ENCODE results near the gene CHRNB1.

The CHRNB1 gene

DNA sequence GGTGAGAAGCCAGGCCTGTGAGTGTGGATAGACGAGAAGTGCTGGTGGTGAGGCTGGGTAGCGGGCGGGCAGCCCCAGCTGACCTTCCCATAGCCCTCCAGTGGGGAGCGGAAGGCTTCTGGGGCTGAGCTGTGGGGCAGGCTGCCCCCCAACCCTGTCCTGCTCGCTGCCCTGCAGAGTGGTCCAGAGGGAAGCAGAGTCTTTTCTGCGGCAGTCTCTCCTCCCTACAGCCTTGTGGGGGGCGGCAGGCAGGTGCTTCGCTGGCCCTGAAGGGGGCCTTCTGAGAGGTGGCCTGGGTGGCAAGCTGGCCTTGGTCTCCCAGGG is 33.5 kb upstream of the CHRNB1 start:
- no peaks in the 10 kb centered on the region for H3K36me3 ChIP-seq (ENCODE audit: control insufficient read depth, insufficient read depth, low read length)
- no peaks in the 10 kb centered on the region for H3K79me2 ChIP-seq (ENCODE audit: control insufficient read depth, insufficient read depth, low read length)
- H3K9ac ChIP-seq (ENCODE audit: low read length) = no peak overlapping the region

DNA sequence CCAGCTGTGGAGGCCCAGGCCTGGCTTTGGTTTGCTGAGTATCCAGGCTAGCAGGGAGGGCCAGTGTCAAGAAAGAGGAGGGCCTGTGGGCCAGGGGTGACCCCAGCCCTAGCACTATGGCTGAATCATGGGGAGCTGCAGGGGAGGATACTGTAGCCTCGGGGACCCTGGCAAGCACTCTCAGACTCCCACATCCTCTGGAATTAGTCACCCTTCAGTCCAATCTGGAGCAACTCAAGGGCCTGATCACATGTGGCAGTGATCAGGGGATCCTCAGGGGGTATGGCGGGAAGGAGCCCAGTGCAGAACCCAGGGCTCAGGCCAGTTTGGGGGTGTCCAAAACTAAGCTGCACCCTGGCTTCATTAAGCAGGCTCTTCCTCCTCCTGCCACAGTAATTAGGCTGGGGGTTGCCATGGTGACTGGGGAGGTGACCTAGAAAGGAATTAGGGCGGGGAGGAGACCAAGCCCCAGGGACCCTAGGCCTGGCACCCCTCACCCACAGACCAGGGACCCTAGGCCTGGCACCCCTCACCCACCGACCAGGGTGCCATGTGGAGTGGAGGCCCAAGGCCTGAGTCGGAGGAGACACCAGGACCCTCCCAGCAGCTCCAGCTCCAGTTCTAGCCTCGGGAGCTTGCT is 31.4 kb upstream of the CHRNB1 start:
- Histone ChIP-seq H3K79me2 (ENCODE audit: control insufficient read depth, insufficient read depth, low read length) (no peaks in the 10 kb centered on the region), H3K27me3 (ENCODE audit: insufficient read depth, low read length, poor library complexity) (no peaks in the 10 kb centered on the region), H4K8ac (ENCODE audit: low read depth, low read length) (no peak overlapping the region), H3K4me1 (ENCODE audit: control insufficient read depth, low read depth, low read length) (no peaks in the 10 kb centered on the region), H2BK5ac (ENCODE audit: low read length) (no peak overlapping the region), H3K23ac (ENCODE audit: low read length) (peak overlapping the region; percentile 3), H3K4me2 (ENCODE audit: low read length) (no peak overlapping the region), H3K4ac (ENCODE audit: low read depth, low read length) (no peak overlapping the region), H3K27ac (ENCODE audit: low read depth, low read length) (no peak overlapping the region), H3K79me1 (ENCODE audit: low read length) (no peaks in the 10 kb centered on the region), H2BK120ac (ENCODE audit: low read depth, low read length) (no peak overlapping the region), H3K18ac (ENCODE audit: low read length) (no peak overlapping the region), H2BK15ac (replicated peaks; ENCODE audit: low read depth) (no peak overlapping the region), H3K36me3 (ENCODE audit: control insufficient read depth, insufficient read depth, low read length) (no peaks in the 10 kb centered on the region), H3K4me3 (ENCODE audit: low read length) (no peak overlapping the region), H3K56ac (ENCODE audit: low read length) (no peak overlapping the region), H4K5ac (ENCODE audit: low read length) (no peak overlapping the region), H3K9ac (ENCODE audit: low read length) (no peak overlapping the region), H2AK5ac (ENCODE audit: low read length) (no peak overlapping the region)
- no CpG with 5 or more reads among the region's 6 CpGs for WGBS (ENCODE audit: extremely low coverage, insufficient coverage, low lambda C conversion rate)
- DNase-seq = no peak

More for the DNA sequence above, 33.5 kb upstream of the CHRNB1 start:
- no peaks in the 10 kb centered on the region for H3K79me1 ChIP-seq (ENCODE audit: low read length)
- H3K23ac ChIP-seq (ENCODE audit: low read length) = no peak overlapping the region
- H3K4me2 ChIP-seq (ENCODE audit: low read length) = no peak overlapping the region
- H2AK5ac ChIP-seq (ENCODE audit: low read length) = no peak overlapping the region
- no peak overlapping the region for H2BK120ac ChIP-seq (ENCODE audit: low read depth, low read length)
- peaks cover 4% of the 10 kb centered on the region for H3K4me1 ChIP-seq (ENCODE audit: control insufficient read depth, low read depth, low read length)
- no peak overlapping the region for H2BK15ac ChIP-seq (replicated peaks; ENCODE audit: low read depth)
- no peaks in the 10 kb centered on the region for H3K27me3 ChIP-seq (ENCODE audit: insufficient read depth, low read length, poor library complexity)
- no peak overlapping the region for H3K56ac ChIP-seq (ENCODE audit: low read length)
- H2BK5ac ChIP-seq (ENCODE audit: low read length) = no peak overlapping the region
- no peak overlapping the region for H4K8ac ChIP-seq (ENCODE audit: low read depth, low read length)
- no peak overlapping the region for H3K27ac ChIP-seq (ENCODE audit: low read depth, low read length)
- H3K4ac ChIP-seq (ENCODE audit: low read depth, low read length) = no peak overlapping the region
- no peak overlapping the region for H3K18ac ChIP-seq (ENCODE audit: low read length)
- no CpG with 5 or more reads among the region's 8 CpGs for WGBS (ENCODE audit: extremely low coverage, insufficient coverage, low lambda C conversion rate)
- no peak overlapping the region for H4K5ac ChIP-seq (ENCODE audit: low read length)
- H3K4me3 ChIP-seq (ENCODE audit: low read length) = no peak overlapping the region
- no peak for DNase-seq

DNA sequence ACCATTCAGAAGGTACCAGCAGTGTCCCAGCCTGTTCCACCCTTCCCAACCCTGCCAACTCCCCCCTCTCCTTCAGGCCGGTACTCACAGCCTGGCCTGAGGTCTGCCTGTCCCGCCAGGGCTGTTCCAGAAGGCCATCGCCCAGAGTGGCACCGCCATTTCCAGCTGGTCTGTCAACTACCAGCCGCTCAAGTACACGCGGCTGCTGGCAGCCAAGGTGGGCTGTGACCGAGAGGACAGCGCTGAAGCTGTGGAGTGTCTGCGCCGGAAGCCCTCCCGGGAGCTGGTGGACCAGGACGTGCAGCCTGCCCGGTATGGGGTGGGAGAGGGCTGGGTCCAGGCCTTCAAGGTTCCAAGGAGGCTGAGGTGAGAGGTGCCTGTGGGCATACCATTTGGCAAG is 30.0 kb upstream of the CHRNB1 start:
- H3K79me1 ChIP-seq (ENCODE audit: low read length) = no peaks in the 10 kb centered on the region
- no peak overlapping the region for H2BK15ac ChIP-seq (replicated peaks; ENCODE audit: low read depth)
- no peaks in the 10 kb centered on the region for H3K27me3 ChIP-seq (ENCODE audit: insufficient read depth, low read length, poor library complexity)
- no peak overlapping the region for H3K4me2 ChIP-seq (ENCODE audit: low read length)
- H3K23ac ChIP-seq (ENCODE audit: low read length) = no peak overlapping the region
- no peaks in the 10 kb centered on the region for H3K36me3 ChIP-seq (ENCODE audit: control insufficient read depth, insufficient read depth, low read length)
- no peak overlapping the region for H3K56ac ChIP-seq (ENCODE audit: low read length)
- H3K4ac ChIP-seq (ENCODE audit: low read depth, low read length) = no peak overlapping the region
- H3K9ac ChIP-seq (ENCODE audit: low read length) = no peak overlapping the region
- H3K4me3 ChIP-seq (ENCODE audit: low read length) = no peak overlapping the region
- no peak overlapping the region for H4K5ac ChIP-seq (ENCODE audit: low read length)
- no peak overlapping the region for H3K18ac ChIP-seq (ENCODE audit: low read length)
- H3K27ac ChIP-seq (ENCODE audit: low read depth, low read length) = no peak overlapping the region
- no peaks in the 10 kb centered on the region for H3K79me2 ChIP-seq (ENCODE audit: control insufficient read depth, insufficient read depth, low read length)
- H4K8ac ChIP-seq (ENCODE audit: low read depth, low read length) = no peak overlapping the region
- no peak overlapping the region for H2BK120ac ChIP-seq (ENCODE audit: low read depth, low read length)
- no CpG with 5 or more reads among the region's 14 CpGs for WGBS (ENCODE audit: extremely low coverage, insufficient coverage, low lambda C conversion rate)
- H2BK5ac ChIP-seq (ENCODE audit: low read length) = no peak overlapping the region
- DNase-seq = no peak
- no peaks in the 10 kb centered on the region for H3K4me1 ChIP-seq (ENCODE audit: control insufficient read depth, low read depth, low read length)
- no peak overlapping the region for H2AK5ac ChIP-seq (ENCODE audit: low read length)

DNA sequence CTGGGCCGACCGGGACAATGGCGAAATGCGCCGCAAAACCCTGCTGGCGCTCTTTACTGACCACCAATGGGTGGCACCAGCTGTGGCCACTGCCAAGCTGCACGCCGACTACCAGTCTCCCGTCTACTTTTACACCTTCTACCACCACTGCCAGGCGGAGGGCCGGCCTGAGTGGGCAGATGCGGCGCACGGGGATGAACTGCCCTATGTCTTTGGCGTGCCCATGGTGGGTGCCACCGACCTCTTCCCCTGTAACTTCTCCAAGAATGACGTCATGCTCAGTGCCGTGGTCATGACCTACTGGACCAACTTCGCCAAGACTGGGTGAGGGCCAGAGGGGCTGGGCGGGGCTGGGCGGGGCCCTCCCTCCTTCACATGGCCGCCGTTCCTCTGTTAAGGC is 29.1 kb upstream of the CHRNB1 start:
- no peak overlapping the region for H4K8ac ChIP-seq (ENCODE audit: low read depth, low read length)
- H3K4me2 ChIP-seq (ENCODE audit: low read length) = no peak overlapping the region
- no peak overlapping the region for H3K9ac ChIP-seq (ENCODE audit: low read length)
- DNase-seq = no peak
- no peaks in the 10 kb centered on the region for H3K36me3 ChIP-seq (ENCODE audit: control insufficient read depth, insufficient read depth, low read length)
- no peaks in the 10 kb centered on the region for H3K27me3 ChIP-seq (ENCODE audit: insufficient read depth, low read length, poor library complexity)
- H3K4ac ChIP-seq (ENCODE audit: low read depth, low read length) = no peak overlapping the region
- H3K4me1 ChIP-seq (ENCODE audit: control insufficient read depth, low read depth, low read length) = no peaks in the 10 kb centered on the region
- no peak overlapping the region for H2AK5ac ChIP-seq (ENCODE audit: low read length)
- H3K79me1 ChIP-seq (ENCODE audit: low read length) = no peaks in the 10 kb centered on the region
- H3K23ac ChIP-seq (ENCODE audit: low read length) = no peak overlapping the region
- H2BK120ac ChIP-seq (ENCODE audit: low read depth, low read length) = no peak overlapping the region
- H3K18ac ChIP-seq (ENCODE audit: low read length) = no peak overlapping the region
- H3K79me2 ChIP-seq (ENCODE audit: control insufficient read depth, insufficient read depth, low read length) = no peaks in the 10 kb centered on the region
- no CpG with 5 or more reads among the region's 23 CpGs for WGBS (ENCODE audit: extremely low coverage, insufficient coverage, low lambda C conversion rate)
- no peak overlapping the region for H2BK5ac ChIP-seq (ENCODE audit: low read length)
- no peak overlapping the region for H3K27ac ChIP-seq (ENCODE audit: low read depth, low read length)
- no peak overlapping the region for H2BK15ac ChIP-seq (replicated peaks; ENCODE audit: low read depth)
- no peak overlapping the region for H3K56ac ChIP-seq (ENCODE audit: low read length)
- H3K4me3 ChIP-seq (ENCODE audit: low read length) = no peak overlapping the region
- no peak overlapping the region for H4K5ac ChIP-seq (ENCODE audit: low read length)

DNA sequence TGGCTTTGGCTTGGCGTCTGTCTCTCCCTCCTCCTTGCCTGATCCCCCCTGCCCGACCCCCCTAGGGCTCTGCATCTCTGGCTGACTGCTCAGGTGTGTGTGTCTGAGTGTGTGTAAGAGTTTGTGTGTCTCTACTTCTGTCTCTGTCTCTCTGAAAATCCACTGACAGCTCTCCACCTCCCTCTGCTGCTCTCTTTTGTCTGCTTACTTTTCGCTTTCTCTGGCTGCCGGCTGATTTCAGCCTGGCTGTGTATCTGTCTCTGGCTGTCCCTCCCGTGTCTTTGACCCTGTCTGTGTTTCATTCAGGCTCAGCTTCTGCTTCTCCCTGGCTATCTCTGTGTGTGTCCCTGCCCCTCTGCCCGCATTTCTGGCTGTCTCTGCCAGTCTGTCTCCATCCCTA is 28.5 kb upstream of the CHRNB1 start:
- H4K8ac ChIP-seq (ENCODE audit: low read depth, low read length) = no peak overlapping the region
- no peaks in the 10 kb centered on the region for H3K27me3 ChIP-seq (ENCODE audit: insufficient read depth, low read length, poor library complexity)
- no peak overlapping the region for H3K4me3 ChIP-seq (ENCODE audit: low read length)
- H2BK120ac ChIP-seq (ENCODE audit: low read depth, low read length) = no peak overlapping the region
- no peaks in the 10 kb centered on the region for H3K79me1 ChIP-seq (ENCODE audit: low read length)
- H3K4ac ChIP-seq (ENCODE audit: low read depth, low read length) = no peak overlapping the region
- no peak overlapping the region for H3K9ac ChIP-seq (ENCODE audit: low read length)
- no peak overlapping the region for H4K5ac ChIP-seq (ENCODE audit: low read length)
- H3K36me3 ChIP-seq (ENCODE audit: control insufficient read depth, insufficient read depth, low read length) = no peaks in the 10 kb centered on the region
- no peak overlapping the region for H2BK5ac ChIP-seq (ENCODE audit: low read length)
- H2BK15ac ChIP-seq (replicated peaks; ENCODE audit: low read depth) = no peak overlapping the region
- no CpG with 5 or more reads among the region's 6 CpGs for WGBS (ENCODE audit: extremely low coverage, insufficient coverage, low lambda C conversion rate)
- H2AK5ac ChIP-seq (ENCODE audit: low read length) = no peak overlapping the region
- no peak overlapping the region for H3K23ac ChIP-seq (ENCODE audit: low read length)
- H3K27ac ChIP-seq (ENCODE audit: low read depth, low read length) = no peak overlapping the region
- no peak overlapping the region for H3K4me2 ChIP-seq (ENCODE audit: low read length)
- H3K4me1 ChIP-seq (ENCODE audit: control insufficient read depth, low read depth, low read length) = no peaks in the 10 kb centered on the region
- H3K56ac ChIP-seq (ENCODE audit: low read length) = no peak overlapping the region
- no peak overlapping the region for H3K18ac ChIP-seq (ENCODE audit: low read length)
- DNase-seq = no peak
- H3K79me2 ChIP-seq (ENCODE audit: control insufficient read depth, insufficient read depth, low read length) = no peaks in the 10 kb centered on the region

DNA sequence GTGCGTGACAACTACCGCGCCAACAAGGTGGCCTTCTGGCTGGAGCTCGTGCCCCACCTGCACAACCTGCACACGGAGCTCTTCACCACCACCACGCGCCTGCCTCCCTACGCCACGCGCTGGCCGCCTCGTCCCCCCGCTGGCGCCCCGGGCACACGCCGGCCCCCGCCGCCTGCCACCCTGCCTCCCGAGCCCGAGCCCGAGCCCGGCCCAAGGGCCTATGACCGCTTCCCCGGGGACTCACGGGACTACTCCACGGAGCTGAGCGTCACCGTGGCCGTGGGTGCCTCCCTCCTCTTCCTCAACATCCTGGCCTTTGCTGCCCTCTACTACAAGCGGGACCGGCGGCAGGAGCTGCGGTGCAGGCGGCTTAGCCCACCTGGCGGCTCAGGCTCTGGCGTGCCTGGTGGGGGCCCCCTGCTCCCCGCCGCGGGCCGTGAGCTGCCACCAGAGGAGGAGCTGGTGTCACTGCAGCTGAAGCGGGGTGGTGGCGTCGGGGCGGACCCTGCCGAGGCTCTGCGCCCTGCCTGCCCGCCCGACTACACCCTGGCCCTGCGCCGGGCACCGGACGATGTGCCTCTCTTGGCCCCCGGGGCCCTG is 27.7 kb upstream of the CHRNB1 start:
- H3K79me1 ChIP-seq (ENCODE audit: low read length) = no peaks in the 10 kb centered on the region
- no peak for DNase-seq
- H4K5ac ChIP-seq (ENCODE audit: low read length) = no peak overlapping the region
- H3K4me1 ChIP-seq (ENCODE audit: control insufficient read depth, low read depth, low read length) = no peaks in the 10 kb centered on the region
- no peaks in the 10 kb centered on the region for H3K79me2 ChIP-seq (ENCODE audit: control insufficient read depth, insufficient read depth, low read length)
- no peak overlapping the region for H3K27ac ChIP-seq (ENCODE audit: low read depth, low read length)
- no CpG with 5 or more reads among the region's 54 CpGs for WGBS (ENCODE audit: extremely low coverage, insufficient coverage, low lambda C conversion rate)
- H2BK120ac ChIP-seq (ENCODE audit: low read depth, low read length) = no peak overlapping the region
- H3K18ac ChIP-seq (ENCODE audit: low read length) = no peak overlapping the region
- no peak overlapping the region for H3K56ac ChIP-seq (ENCODE audit: low read length)
- H3K4ac ChIP-seq (ENCODE audit: low read depth, low read length) = no peak overlapping the region
- no peak overlapping the region for H4K8ac ChIP-seq (ENCODE audit: low read depth, low read length)
- H3K27me3 ChIP-seq (ENCODE audit: insufficient read depth, low read length, poor library complexity) = no peaks in the 10 kb centered on the region
- H3K4me3 ChIP-seq (ENCODE audit: low read length) = no peak overlapping the region
- no peak overlapping the region for H2BK15ac ChIP-seq (replicated peaks; ENCODE audit: low read depth)
- no peaks in the 10 kb centered on the region for H3K36me3 ChIP-seq (ENCODE audit: control insufficient read depth, insufficient read depth, low read length)
- H2AK5ac ChIP-seq (ENCODE audit: low read length) = no peak overlapping the region
- no peak overlapping the region for H3K4me2 ChIP-seq (ENCODE audit: low read length)
- H3K23ac ChIP-seq (ENCODE audit: low read length) = no peak overlapping the region
- H2BK5ac ChIP-seq (ENCODE audit: low read length) = no peak overlapping the region
- no peak overlapping the region for H3K9ac ChIP-seq (ENCODE audit: low read length)
